Left ventricle myocardium inferior (tissue), 1 donor: Measurements from ENCODE around the gene CPXM2. TPM values are rescaled to one million over a fixed set of nuclear protein-coding genes. Genes with fewer than 3 reads are reported as not detected.

ENCODE experiments used
- DNase-seq: peaks from one replicate; pipeline ENCODE4 v3.0.0-alpha.2; 2020
- H3K27ac ChIP-seq: fragments of 200-600 bp; replicated peaks from 2 replicates; pipeline ENCODE4 v1.8.0; 2021
- H3K27me3 ChIP-seq: fragments of 200-600 bp; 2 replicates; pipeline ENCODE4 v1.8.0; 2021; ENCODE audit warnings: low read depth
- H3K36me3 ChIP-seq: fragments of 200-600 bp; 2 replicates; pipeline ENCODE4 v1.8.0; 2021
- H3K4me1 ChIP-seq: fragments of 200-600 bp; 2 replicates; pipeline ENCODE4 v1.8.0; 2021
- H3K4me3 ChIP-seq: fragments of 200-600 bp; 2 replicates; pipeline ENCODE4 v1.8.0; 2021; ENCODE audit warnings: mild to moderate bottlenecking, moderate library complexity
- H3K9me3 ChIP-seq: fragments of 200-600 bp; replicated peaks from 2 replicates; pipeline ENCODE4 v1.8.0; 2021
- CTCF ChIP-seq: fragments of 200-600 bp; IDR thresholded peaks from 2 replicates; pipeline ENCODE4 v1.8.0; 2021; ENCODE audit warnings: antibody characterized with exemption, mild to moderate bottlenecking, borderline replicate concordance
- intact Hi-C: fragments of 100-400 bp; cut with micrococcal nuclease; formaldehyde crosslinking; loops from one replicate; pipeline ENCODE4 v1.11.0; 2022
- total RNA-seq: library from RNA; stranded (reverse); fragmentation: NEBNext Ultra II Directional; extraction: Animal tissue kit (Norgen Biotek cat#: 25700); gene quantifications from one replicate; pipeline ENCODE4 v1.2.1, GENCODE V29; 2021
- donor health status: DM: no; HTN: yes; CAD: no; lungs with severe emphysema.

Gene CPXM2
- total RNA-seq, 1 donor from 2014 or later: 4.5 TPM

GRCh38 chr10:123911866-123912265 lies 20.3 kb upstream of the CPXM2 start:
- H3K27me3 ChIP-seq: peaks cover 94% of the 10 kb centered on the region

GRCh38 chr10:123909866-123910265 lies 18.3 kb upstream of the CPXM2 start:
- intact Hi-C loops: no loop called here
- no peak for TF ChIP-seq CTCF
- DNase-seq: no peak
- H3K9me3 ChIP-seq: no peaks in the 10 kb centered on the region
- no peaks in the 10 kb centered on the region for H3K36me3 ChIP-seq
- H3K27ac ChIP-seq: no peak overlapping the region
- no peaks in the 10 kb centered on the region for H3K4me1 ChIP-seq
- no peak overlapping the region for H3K4me3 ChIP-seq
- H3K27me3 ChIP-seq: peaks cover 95% of the 10 kb centered on the region

More at GRCh38 chr10:123911866-123912265, 20.3 kb upstream of the CPXM2 start:
- no peaks in the 10 kb centered on the region for H3K4me1 ChIP-seq
- H3K4me3 ChIP-seq: no peak overlapping the region
- H3K9me3 ChIP-seq: no peaks in the 10 kb centered on the region
- H3K27ac ChIP-seq: no peak overlapping the region
- intact Hi-C loops: no loop called here
- no peak for DNase-seq
- TF ChIP-seq CTCF: no peak
- no peaks in the 10 kb centered on the region for H3K36me3 ChIP-seq

GRCh38 chr10:123909426-123909825 lies 17.8 kb upstream of the CPXM2 start:
- Histone ChIP-seq H3K4me3 (no peak overlapping the region), H3K27me3 (peaks cover 99% of the 10 kb centered on the region), H3K9me3 (no peaks in the 10 kb centered on the region), H3K27ac (no peak overlapping the region), H3K4me1 (no peaks in the 10 kb centered on the region), H3K36me3 (no peaks in the 10 kb centered on the region)
- no peak for DNase-seq
- no peak for TF ChIP-seq CTCF
- intact Hi-C loops: no loop called here

- Histone ChIP-seq H3K4me3 (no peak overlapping the region), H3K27ac (no peak overlapping the region), H3K4me1 (no peaks in the 10 kb centered on the region), H3K9me3 (no peaks in the 10 kb centered on the region), H3K27me3 (peaks cover 100% of the 10 kb centered on the region), H3K36me3 (no peaks in the 10 kb centered on the region)
- DNase-seq: no peak
- intact Hi-C loops: no loop called here
- no peak for TF ChIP-seq CTCF
Measured at GRCh38 chr10:123908379-123908778, 16.8 kb upstream of the CPXM2 start.

GRCh38 chr10:123906884-123907652 lies 15.5 kb upstream of the CPXM2 start:
- DNase-seq: no peak
- no peak for TF ChIP-seq CTCF
- H3K4me1 ChIP-seq: no peaks in the 10 kb centered on the region

More at GRCh38 chr10:123906884-123907652, 15.5 kb upstream of the CPXM2 start:
- no peak overlapping the region for H3K27ac ChIP-seq
- H3K36me3 ChIP-seq: no peaks in the 10 kb centered on the region
- no peak overlapping the region for H3K4me3 ChIP-seq
- peaks cover 94% of the 10 kb centered on the region for H3K27me3 ChIP-seq
- no peaks in the 10 kb centered on the region for H3K9me3 ChIP-seq
- intact Hi-C loops: no loop called here
